ENCODE results near the gene SYT9.

Gene SYT9

GRCh38 chr11:7268758-7269157 is 17.1 kb downstream of the SYT9 start:
- Histone ChIP-seq H3K4me3 (no peak overlapping the region), H3K27ac (no peak overlapping the region)

GRCh38 chr11:7270233-7270865 is 18.6 kb downstream of the SYT9 start:
- no peak overlapping the region for H3K27ac ChIP-seq
- H3K4me3 ChIP-seq: no peak overlapping the region

GRCh38 chr11:7272373-7272772 is 20.7 kb downstream of the SYT9 start:
- H3K4me3 ChIP-seq: no peak overlapping the region
- H3K27ac ChIP-seq: no peak overlapping the region

GRCh38 chr11:7275133-7275532 is 23.4 kb downstream of the SYT9 start:
- Histone ChIP-seq H3K27ac (no peak overlapping the region), H3K4me3 (no peak overlapping the region)

GRCh38 chr11:7278314-7278917 is 26.7 kb downstream of the SYT9 start:
- Histone ChIP-seq H3K4me3 (no peak overlapping the region), H3K27ac (no peak overlapping the region)

GRCh38 chr11:7279676-7280075 is 28.0 kb downstream of the SYT9 start:
- H3K4me3 ChIP-seq: no peak overlapping the region
- no peak overlapping the region for H3K27ac ChIP-seq

- Histone ChIP-seq H3K4me3 (no peak overlapping the region), H3K27ac (no peak overlapping the region)
These were observed 29.4 kb downstream of the SYT9 start for GRCh38 chr11:7281079-7281478.

GRCh38 chr11:7281809-7282208 is 30.1 kb downstream of the SYT9 start:
- H3K27ac ChIP-seq: no peak overlapping the region
- H3K4me3 ChIP-seq: no peak overlapping the region

- H3K27ac ChIP-seq: no peak overlapping the region
- no peak overlapping the region for H3K4me3 ChIP-seq
These were observed 34.5 kb downstream of the SYT9 start for GRCh38 chr11:7286178-7286577.

GRCh38 chr11:7291100-7291829 is 39.6 kb downstream of the SYT9 start:
- Histone ChIP-seq H3K4me3 (no peak overlapping the region), H3K27ac (no peak overlapping the region)

- Histone ChIP-seq H3K27ac (no peak overlapping the region), H3K4me3 (no peak overlapping the region)
These were observed 41.2 kb downstream of the SYT9 start for GRCh38 chr11:7292922-7293321.

- Histone ChIP-seq H3K4me3 (no peak overlapping the region), H3K27ac (no peak overlapping the region)
These were observed 47.7 kb downstream of the SYT9 start for GRCh38 chr11:7299393-7299792.

GRCh38 chr11:7300281-7300680 is 48.6 kb downstream of the SYT9 start:
- Histone ChIP-seq H3K4me3 (no peak overlapping the region), H3K27ac (no peak overlapping the region)

- H3K27ac ChIP-seq: no peak overlapping the region
- H3K4me3 ChIP-seq: no peak overlapping the region
These were observed 51.4 kb downstream of the SYT9 start for GRCh38 chr11:7303146-7303545.

- H3K4me3 ChIP-seq: no peak overlapping the region
- H3K27ac ChIP-seq: no peak overlapping the region
These were observed 55.2 kb downstream of the SYT9 start for GRCh38 chr11:7306900-7307299.

- H3K4me3 ChIP-seq: no peak overlapping the region
These were observed 56.1 kb downstream of the SYT9 start for GRCh38 chr11:7307836-7308235.

GRCh38 chr11:7311903-7312302 is 60.2 kb downstream of the SYT9 start:
- no peak overlapping the region for H3K27ac ChIP-seq

More at GRCh38 chr11:7307836-7308235, 56.1 kb downstream of the SYT9 start:
- H3K27ac ChIP-seq: no peak overlapping the region

GRCh38 chr11:7314811-7315604 is 63.3 kb downstream of the SYT9 start:
- no peak overlapping the region for H3K4me3 ChIP-seq
- H3K27ac ChIP-seq: no peak overlapping the region

More at GRCh38 chr11:7311903-7312302, 60.2 kb downstream of the SYT9 start:
- H3K4me3 ChIP-seq: no peak overlapping the region

- Histone ChIP-seq H3K4me3 (no peak overlapping the region), H3K27ac (no peak overlapping the region)
These were observed 67.8 kb downstream of the SYT9 start for GRCh38 chr11:7319501-7319900.

- H3K4me3 ChIP-seq: no peak overlapping the region
- H3K27ac ChIP-seq: no peak overlapping the region
These were observed 68.6 kb downstream of the SYT9 start for GRCh38 chr11:7320306-7320705.

Measured in skin epidermis (tissue), 12 donors.